ENCODE measurements around the gene GRK3.

The GRK3 gene

DNA sequence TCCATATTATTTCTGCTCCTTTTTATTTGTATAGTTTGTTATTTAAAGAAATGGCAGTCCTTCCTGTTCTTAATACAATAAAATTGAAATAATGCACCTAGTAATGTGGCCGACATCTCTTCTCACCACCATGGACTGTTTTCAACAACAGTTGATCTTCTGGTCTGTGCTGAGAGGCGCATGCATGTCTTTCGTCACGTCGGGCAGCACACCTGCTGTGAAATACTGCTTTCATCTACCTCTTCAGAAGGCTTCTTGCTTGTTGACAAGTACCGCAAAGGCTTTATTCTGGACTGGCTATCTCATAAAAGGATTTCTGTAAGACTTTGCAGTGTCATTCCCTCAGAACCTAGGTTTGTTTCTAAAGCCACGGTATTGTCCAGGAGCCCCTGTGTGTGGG is 163.6 kb downstream of the GRK3 start:
- TF ChIP-seq GATA2 (IDR thresholded peaks at IDR 0.05; ENCODE audit: low read depth, low read length) = no peak
- no peak for TF ChIP-seq GATA3 (IDR thresholded peaks at IDR 0.05; ENCODE audit: low read depth, low read length)

DNA sequence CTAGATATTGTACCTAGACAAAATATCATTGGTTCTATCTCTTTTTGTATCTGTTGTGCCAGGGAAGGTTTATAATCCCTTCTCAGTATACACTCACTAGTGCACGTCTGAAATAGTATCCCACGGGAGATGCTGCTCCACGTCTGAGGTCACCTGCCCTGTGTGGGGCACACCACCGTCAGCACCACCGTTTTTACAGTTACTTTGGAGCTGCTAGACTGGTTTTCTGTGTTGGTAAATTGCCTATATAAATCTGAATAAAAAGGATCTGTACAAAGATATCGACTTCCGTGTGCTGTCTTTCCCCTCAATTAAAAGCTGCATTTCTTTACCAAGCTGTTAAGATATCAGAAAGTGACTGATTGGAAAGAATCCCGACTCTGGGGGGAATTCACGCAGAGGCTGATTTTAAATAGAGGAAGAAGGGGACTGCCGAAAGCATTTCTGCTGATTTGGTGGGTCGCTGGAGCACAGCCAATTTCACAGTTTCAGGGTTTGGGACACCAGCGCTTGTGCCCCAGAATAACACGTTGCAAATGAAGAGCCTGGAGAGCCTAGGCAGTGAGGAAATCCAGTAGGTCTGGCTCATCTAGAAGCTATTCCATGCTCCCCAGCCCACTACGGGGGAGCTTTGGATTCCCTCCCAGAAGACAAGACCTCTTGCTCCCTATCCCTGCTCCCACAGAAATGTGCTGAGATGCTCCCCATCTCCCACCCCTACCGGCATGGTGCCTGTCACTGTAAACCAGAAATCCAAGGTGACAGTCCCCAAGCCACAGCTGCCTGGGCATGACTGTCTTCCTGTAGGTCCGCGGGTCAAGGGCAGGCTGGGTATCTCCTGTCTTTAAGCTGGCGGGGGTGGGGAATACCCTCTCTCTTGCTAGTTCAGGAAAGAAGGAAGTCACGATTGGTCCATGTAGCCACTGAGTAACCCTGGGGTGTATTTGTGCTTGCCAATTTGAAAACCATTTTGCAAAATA is 164.8 kb downstream of the GRK3 start:
- TF ChIP-seq GATA3 (IDR thresholded peaks at IDR 0.05; ENCODE audit: low read depth, low read length) = no peak
- no peak for TF ChIP-seq GATA2 (IDR thresholded peaks at IDR 0.05; ENCODE audit: low read depth, low read length)

DNA sequence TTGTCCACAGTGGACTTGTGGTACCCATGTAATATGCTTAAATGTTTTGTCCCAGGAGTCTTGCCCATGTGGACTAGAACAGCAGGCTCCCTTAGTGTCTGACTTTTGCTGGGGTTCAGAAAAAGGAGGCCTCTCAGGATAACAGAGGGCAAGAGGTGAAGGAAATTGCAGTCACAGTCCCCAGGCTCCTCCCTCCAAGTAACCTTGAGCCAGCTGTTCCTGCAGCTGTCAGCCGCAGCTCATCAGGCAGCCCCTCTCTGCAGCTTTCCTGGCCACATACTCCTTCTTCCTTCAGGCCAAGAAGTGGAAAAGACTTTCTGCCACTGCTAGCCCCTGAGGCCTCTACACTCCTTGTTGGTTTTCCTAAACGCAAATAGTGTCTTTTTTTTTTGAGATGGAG is 171.2 kb downstream of the GRK3 start:
- TF ChIP-seq GATA2 (IDR thresholded peaks at IDR 0.05; ENCODE audit: low read depth, low read length) = no peak
- TF ChIP-seq GATA3 (IDR thresholded peaks at IDR 0.05; ENCODE audit: low read depth, low read length) = no peak

DNA sequence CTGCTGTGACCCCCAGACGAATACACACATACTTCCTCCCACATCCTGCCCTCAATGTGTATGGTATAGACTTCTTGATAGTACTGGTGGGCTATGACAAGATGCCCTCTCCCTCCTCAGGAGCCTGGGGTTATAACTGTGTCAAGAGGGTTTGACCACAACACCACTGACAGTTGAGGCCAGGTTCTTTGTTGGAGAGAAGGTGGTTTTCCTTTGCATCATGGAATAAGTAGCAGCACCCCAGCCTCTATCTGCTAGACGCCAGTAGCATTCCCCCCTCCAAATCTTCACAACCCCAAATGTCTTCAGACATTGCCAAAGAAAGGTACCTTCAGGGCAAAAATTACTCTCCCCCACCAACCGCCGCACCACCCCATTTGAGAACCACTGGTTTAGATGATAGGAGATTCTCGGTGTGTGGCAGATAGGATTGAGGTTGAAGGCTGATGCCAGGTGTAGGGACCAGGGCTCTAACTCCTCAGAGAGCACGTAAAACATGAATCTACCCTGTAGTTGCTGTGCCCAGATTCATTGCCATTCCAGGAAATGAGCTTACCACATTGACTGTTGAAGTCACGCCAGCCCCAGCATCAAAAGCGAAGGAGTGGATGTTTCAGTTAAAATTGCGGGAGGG is 172.0 kb downstream of the GRK3 start:
- no peak for TF ChIP-seq GATA2 (IDR thresholded peaks at IDR 0.05; ENCODE audit: low read depth, low read length)
- TF ChIP-seq GATA3 (IDR thresholded peaks at IDR 0.05; ENCODE audit: low read depth, low read length) = no peak

DNA sequence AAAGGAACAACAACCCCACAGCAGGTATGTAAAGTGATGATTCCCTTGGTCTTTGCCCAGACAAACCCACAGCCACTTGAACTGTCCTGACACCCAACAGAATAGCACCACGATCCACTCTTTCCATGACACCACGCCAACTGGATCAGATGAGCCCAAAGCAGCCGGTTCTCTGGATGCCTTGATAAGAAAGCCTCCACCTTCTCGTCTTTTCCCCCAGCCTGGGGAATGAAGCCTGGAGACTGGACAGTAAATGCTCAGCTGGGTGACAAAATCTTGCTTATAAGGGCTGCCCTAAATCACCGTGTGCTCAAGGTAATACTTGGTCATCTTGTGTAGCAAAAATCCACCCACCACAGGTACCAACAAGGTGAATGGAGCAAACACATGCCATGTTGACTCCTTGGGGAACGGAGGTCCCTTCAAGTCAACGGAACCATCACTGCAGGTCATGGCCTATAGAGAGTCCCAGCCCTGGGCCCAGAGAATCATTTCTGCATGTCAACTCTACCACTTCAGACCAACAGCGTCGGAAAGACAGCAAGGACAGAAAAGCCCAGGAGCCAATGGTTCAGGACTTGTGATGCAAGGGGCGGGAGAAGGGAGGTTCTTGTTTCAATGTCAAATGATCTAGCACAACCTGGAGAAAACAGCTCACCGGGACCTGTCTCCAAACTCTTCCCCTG is 175.3 kb downstream of the GRK3 start:
- TF ChIP-seq GATA3 (IDR thresholded peaks at IDR 0.05; ENCODE audit: low read depth, low read length) (no peak), GATA2 (IDR thresholded peaks at IDR 0.05; ENCODE audit: low read depth, low read length) (no peak)

DNA sequence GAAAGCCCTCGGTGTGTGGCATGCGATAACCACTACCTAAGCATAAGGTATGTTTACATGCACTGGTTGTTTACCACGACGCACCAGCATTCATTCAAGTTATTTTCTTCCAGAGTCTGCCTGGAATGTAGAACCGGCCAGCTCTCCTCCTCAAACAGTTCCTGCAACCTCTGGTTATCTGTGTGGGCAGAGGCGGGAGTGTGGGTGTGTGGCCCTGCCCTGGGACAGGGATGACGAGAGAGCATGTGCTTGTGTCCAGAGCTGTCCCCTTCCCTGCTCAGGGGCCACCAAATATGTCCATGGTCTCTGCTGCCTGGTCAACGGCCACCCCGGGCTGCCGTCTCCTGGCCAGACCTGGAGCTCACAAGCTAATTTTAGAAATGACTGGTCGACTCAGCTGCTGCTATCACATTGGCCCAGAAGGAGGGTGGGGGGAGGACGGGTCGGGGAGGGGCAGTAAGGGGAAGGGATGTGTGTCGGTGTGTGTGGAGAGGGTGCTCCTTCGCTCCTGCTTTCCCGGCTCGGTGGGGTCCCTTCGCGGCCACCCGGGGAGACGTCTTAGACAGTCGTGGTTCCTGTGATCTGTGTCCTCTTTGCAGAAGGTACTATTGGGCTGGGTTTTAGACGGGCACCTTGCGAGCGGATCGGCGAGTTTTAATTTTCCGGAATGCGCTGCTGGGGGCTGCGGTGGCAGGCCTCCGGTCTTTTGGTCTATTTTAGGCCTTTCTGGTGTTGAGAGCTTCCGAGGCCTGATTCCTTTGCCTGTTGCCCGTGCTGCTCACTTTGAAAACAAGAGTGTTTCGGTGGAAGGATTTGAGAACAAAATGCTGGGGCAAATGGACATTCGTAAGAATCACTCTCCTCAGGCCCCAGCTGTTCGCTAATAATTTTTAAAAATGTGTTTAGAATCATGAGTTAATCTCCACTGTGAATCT is 177.5 kb downstream of the GRK3 start, which contains the start of gene MYO18B:
Gene MYO18B (plus strand): TSS at position 497 of the 935 bp plus-strand sequence. CDS start 18,905 bp downstream, outside the sequence.
- no peak for TF ChIP-seq GATA3 (IDR thresholded peaks at IDR 0.05; ENCODE audit: low read depth, low read length)
- no peak for TF ChIP-seq GATA2 (IDR thresholded peaks at IDR 0.05; ENCODE audit: low read depth, low read length)

DNA sequence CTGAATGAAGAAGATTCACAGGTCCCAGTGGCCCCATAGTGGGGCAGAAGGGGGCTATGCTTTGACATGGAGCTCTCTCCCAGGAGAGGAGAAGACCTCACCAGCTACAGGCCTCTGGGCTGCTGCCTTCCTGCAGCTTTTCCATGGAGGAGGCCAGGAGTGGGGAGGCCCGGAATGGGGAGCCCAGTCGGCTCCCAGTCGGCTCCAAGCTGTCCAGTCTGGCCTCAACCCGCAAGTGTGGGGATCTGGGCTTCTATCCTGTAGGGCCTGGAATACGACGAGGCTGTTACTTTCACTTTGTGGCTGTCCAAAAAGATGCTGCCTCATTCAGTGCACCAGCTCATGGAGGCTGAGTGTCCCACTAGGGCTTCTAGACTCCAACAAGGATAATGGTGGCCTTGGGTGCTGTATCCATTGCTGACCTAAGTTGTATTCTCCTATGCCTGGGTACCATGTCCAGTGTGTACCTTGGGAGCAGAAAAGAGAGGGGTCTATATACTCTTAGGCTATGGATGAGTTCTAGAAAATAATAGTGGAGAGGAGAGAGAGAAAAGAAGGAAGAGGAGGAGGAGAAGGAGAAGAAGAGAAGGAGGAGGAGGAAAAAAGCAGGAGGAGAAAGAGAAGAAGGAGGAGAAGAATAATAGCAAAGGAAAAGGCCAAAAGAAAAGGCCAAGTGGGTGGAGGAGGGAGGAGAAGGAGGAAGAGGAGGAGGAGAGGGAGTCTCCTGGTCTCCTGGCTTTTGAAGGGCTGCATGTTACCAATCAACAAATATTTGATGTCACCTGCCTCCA is 178.6 kb downstream of the GRK3 start:
- TF ChIP-seq GATA3 (IDR thresholded peaks at IDR 0.05; ENCODE audit: low read depth, low read length) (no peak), GATA2 (IDR thresholded peaks at IDR 0.05; ENCODE audit: low read depth, low read length) (no peak)

DNA sequence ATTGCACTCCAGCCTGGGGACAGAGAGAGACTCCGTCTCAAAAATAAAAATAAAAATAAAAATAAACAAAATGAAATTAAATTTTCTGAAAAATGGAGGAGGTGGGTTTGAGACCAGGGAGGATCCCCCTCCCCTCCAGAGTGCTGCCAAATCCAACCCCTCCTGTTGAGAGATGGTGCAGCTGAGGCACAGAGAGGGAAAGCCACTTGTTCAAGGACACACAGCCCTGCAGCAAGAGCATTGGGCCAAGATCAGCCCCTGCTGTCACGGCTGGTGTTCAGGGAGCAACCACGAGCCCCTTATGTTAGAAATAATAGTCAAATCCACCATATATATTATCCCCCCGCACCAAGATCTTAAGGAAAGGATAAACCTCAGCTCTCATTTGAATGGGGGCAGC is 180.2 kb downstream of the GRK3 start:
- TF ChIP-seq GATA2 (IDR thresholded peaks at IDR 0.05; ENCODE audit: low read depth, low read length) (no peak), GATA3 (IDR thresholded peaks at IDR 0.05; ENCODE audit: low read depth, low read length) (no peak)

DNA sequence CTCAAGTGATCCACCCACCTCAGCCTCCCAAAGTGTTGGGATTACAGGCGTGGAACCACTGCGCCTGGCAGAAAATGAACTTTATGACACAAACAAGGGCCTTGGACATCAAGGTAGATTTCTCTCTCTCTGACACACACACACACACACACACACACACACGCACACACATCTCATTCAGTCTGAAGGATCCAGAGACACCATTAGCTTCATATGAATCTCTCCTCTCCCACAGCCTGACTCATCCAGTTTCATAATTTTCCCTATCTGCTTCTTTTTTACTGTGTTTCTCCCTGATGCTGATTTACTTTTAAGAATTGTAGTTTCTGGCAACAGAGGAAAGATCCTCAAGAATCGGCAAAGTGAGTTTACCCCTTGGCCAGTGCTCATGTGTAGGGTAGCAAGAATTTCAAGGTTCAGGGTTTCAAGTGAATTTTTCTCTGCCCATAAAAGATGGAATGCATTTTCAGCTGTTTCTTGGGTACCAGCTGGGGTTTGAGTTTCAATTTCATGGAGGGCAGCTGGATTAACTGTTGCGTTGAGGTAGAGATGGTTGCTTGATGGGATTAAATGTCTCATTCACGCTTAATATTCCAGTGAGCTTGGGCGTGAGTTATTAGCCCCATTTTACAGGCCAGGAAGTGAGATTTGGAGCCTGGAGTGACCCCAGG is 181.0 kb downstream of the GRK3 start:
- no peak for TF ChIP-seq GATA3 (IDR thresholded peaks at IDR 0.05; ENCODE audit: low read depth, low read length)
- TF ChIP-seq GATA2 (IDR thresholded peaks at IDR 0.05; ENCODE audit: low read depth, low read length) = no peak

DNA sequence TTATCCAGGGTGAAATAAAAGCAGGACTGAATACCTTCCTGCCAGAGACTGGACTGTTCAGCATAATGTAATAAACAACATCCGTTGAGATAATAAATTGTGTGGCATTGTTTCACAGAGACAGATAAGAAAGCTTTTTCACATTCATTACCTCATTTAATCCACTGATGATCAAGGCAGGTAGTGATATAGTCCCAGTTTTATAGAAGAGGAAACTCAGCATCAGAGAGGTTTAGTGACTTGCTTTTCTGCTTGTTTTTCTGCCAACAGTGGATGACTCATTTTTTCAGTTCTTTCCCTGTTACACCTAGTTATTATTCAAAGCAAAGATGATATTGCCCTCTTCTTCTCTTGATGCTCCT is 181.5 kb downstream of the GRK3 start:
- TF ChIP-seq GATA3 (IDR thresholded peaks at IDR 0.05; ENCODE audit: low read depth, low read length) (peak; percentile 69; the same call in 1 of the 2 replicates), GATA2 (IDR thresholded peaks at IDR 0.05; ENCODE audit: low read depth, low read length) (peak; percentile 85)

DNA sequence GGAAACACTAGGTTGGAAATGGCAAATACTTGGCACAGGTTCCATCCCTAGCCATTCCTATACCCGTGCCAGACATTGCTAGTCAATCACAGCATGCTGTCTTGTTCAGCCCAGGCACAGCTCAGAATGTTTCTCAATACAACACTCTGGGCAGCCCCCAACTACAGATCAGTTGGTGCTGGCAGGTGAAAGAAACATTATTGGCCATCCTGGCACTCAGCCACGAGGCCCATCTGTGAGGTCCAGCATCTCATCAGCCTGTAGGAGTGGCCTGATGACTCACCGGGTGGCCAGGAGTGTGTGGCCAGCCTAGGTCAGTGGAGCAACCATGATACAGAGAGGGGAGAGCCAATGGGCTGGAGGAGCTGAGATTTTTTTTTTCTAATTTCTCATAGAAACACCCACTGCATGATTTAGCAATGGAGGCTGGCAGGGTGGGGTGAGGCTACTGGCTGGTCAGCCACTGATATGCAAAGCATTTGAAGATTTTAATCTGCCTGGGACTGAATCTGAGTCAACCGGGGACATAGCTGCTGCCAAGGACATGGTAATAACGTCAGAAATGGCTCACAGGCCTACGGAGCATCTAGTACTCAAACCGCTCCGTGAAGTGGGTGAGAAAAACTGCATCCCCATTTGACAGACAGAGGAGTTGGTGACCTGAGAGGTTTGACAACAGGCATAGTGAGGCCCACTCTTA is 182.9 kb downstream of the GRK3 start:
- no peak for TF ChIP-seq GATA3 (IDR thresholded peaks at IDR 0.05; ENCODE audit: low read depth, low read length)
- TF ChIP-seq GATA2 (IDR thresholded peaks at IDR 0.05; ENCODE audit: low read depth, low read length) = peak; percentile 87

Data from SH-SY5Y (cell line).